ENCODE results near the gene MTRR. TPM values are rescaled to one million over a fixed set of nuclear protein-coding genes. Genes with fewer than 3 reads are reported as not detected.

The MTRR gene
- total RNA-seq, 1 experiment from 2014 or later, result 109 TPM

Other genes with a start within 250 kb of the MTRR start
- gene CFAP90, start 18.0 kb upstream of the MTRR start, total RNA-seq (2014; rRNA removed; shearing (Covaris generic)), result not detected in 2 replicates
- gene FASTKD3, start 117 bp upstream of the MTRR start, total RNA-seq (2014; rRNA removed; shearing (Covaris generic)), result 24.7 and 24.9 TPM in 2 replicates